ENCODE measurements around the gene ADARB1.

The ADARB1 gene

GRCh38 chr21:45103971-45104520, 29.7 kb downstream of the ADARB1 start:
- no peak for DNase-seq

GRCh38 chr21:45104560-45104959, 30.2 kb downstream of the ADARB1 start:
- Histone ChIP-seq H3K27me3 (no peaks in the 10 kb centered on the region), H3K4me3 (ENCODE audit: low read depth, low read length) (no peak overlapping the region), H3K9me3 (no peaks in the 10 kb centered on the region), H3K36me3 (no peaks in the 10 kb centered on the region), H3K4me1 (peaks cover 9% of the 10 kb centered on the region)
- no peak for TF ChIP-seq CTCF (IDR thresholded peaks at IDR 0.05; ENCODE audit: low read depth, low read length)
- DNase-seq: peak; percentile 47

More at GRCh38 chr21:45103971-45104520, 29.7 kb downstream of the ADARB1 start:
- Histone ChIP-seq H3K9me3 (no peaks in the 10 kb centered on the region), H3K4me1 (peaks cover 9% of the 10 kb centered on the region), H3K27me3 (no peaks in the 10 kb centered on the region), H3K36me3 (no peaks in the 10 kb centered on the region), H3K4me3 (ENCODE audit: low read depth, low read length) (no peak overlapping the region)
- TF ChIP-seq CTCF (IDR thresholded peaks at IDR 0.05; ENCODE audit: low read depth, low read length): no peak

- TF ChIP-seq CTCF (IDR thresholded peaks at IDR 0.05; ENCODE audit: low read depth, low read length): no peak
- H3K9me3 ChIP-seq: no peaks in the 10 kb centered on the region
- H3K4me1 ChIP-seq: peaks cover 9% of the 10 kb centered on the region
- no peaks in the 10 kb centered on the region for H3K36me3 ChIP-seq
- no peak for DNase-seq
- no peaks in the 10 kb centered on the region for H3K27me3 ChIP-seq
- H3K4me3 ChIP-seq (ENCODE audit: low read depth, low read length): no peak overlapping the region
Measured at GRCh38 chr21:45105906-45106485, 31.6 kb downstream of the ADARB1 start.

- Histone ChIP-seq H3K4me1 (peaks cover 5% of the 10 kb centered on the region), H3K4me3 (ENCODE audit: low read depth, low read length) (no peak overlapping the region), H3K36me3 (no peaks in the 10 kb centered on the region), H3K9me3 (no peaks in the 10 kb centered on the region), H3K27me3 (no peaks in the 10 kb centered on the region)
- DNase-seq: no peak
- TF ChIP-seq CTCF (IDR thresholded peaks at IDR 0.05; ENCODE audit: low read depth, low read length): no peak
Measured at GRCh38 chr21:45108034-45108790, 33.8 kb downstream of the ADARB1 start.

DNA sequence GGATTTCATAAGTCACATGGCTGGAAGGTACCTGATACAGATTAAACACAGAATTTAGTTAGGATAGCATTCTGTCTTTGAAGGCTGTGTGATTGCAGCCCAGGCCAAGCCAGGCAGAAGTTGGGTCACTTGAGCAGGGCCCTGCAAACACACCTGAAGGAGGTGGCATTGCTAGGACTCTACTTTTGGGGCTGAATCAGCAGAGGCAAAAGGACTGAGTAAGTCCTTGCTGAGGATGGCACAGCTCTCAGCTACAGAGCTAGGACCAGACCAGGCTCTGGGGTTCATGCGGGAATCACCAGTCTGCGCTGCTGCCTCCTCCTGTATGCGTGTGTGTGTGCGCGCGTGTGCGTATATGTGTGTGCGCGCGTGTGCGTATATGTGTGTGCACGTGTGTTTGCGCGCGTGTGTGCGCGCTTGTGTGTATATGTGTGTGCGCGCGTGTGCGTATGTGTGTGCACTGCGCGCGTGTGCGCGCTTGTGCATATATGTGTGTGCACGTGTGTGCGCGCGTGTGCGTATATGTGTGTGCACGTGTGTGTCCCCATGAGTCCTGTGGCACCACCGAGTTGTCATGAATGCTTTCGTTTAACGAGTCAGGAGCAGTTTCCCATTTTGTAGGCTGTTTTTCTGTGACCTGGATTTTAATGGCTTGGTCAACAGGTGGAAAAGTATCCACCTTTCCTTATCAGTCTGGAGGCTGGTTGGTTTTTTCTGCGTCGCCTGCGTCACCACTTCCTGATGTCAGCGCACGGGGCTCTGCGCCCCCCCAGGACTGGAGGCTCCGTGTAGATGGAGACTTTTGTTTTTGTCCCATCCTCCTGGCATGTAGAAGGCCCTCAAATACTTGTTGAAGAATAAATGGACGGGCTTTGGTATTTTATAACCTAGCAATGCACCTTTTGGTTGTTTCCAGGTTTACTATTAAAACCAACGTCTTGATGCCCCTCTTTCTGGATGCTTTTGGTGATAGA, 34.7 kb downstream of the ADARB1 start:
- Histone ChIP-seq H3K27me3 (no peaks in the 10 kb centered on the region), H3K4me1 (peaks cover 8% of the 10 kb centered on the region), H3K9me3 (no peaks in the 10 kb centered on the region), H3K36me3 (no peaks in the 10 kb centered on the region), H3K4me3 (ENCODE audit: low read depth, low read length) (no peak overlapping the region)
- no peak for DNase-seq
- no peak for TF ChIP-seq CTCF (IDR thresholded peaks at IDR 0.05; ENCODE audit: low read depth, low read length)

Data from BE2C (cell line).